Neural progenitor cell (in vitro differentiated cells): ENCODE measurements around the gene ODAD4. TPM values are rescaled to one million over a fixed set of nuclear protein-coding genes. Genes with fewer than 3 reads are reported as not detected.

Experiments
- DNase-seq: peaks from one replicate; pipeline ENCODE4 v3.0.0-alpha.2; 2016; ENCODE audit warnings: low spot score
- H2AFZ ChIP-seq: fragments of 200-600 bp; sonication (generic); replicated peaks from 2 replicates; pipeline ENCODE4 v1.6.1; 2016; ENCODE audit warnings: antibody characterized with exemption
- H3F3A ChIP-seq: fragments of 200-600 bp; sonication (generic); 2 replicates; pipeline ENCODE4 v1.6.1; 2016; ENCODE audit warnings: antibody characterized with exemption, low read depth
- H3K27ac ChIP-seq: fragments of 200-600 bp; sonication (generic); 2 replicates; pipeline ENCODE4 v1.5.1; 2016; ENCODE audit warnings: mild to moderate bottlenecking
- H3K27me3 ChIP-seq: fragments of 200-600 bp; sonication (generic); 2 replicates; pipeline ENCODE4 v1.6.1; 2016; ENCODE audit warnings: mild to moderate bottlenecking, moderate library complexity
- H3K36me3 ChIP-seq: fragments of 200-600 bp; sonication (generic); 2 replicates; pipeline ENCODE4 v1.5.1; 2016
- H3K4me1 ChIP-seq: fragments of 200-600 bp; sonication (generic); 2 replicates; pipeline ENCODE4 v1.6.1; 2016; ENCODE audit warnings: mixed run types
- H3K4me2 ChIP-seq: fragments of 200-600 bp; sonication (generic); 2 replicates; pipeline ENCODE4 v1.6.1; 2016
- H3K4me3 ChIP-seq: fragments of 200-600 bp; sonication (generic); 2 replicates; pipeline ENCODE4 v1.5.1; 2016
- H3K79me2 ChIP-seq: fragments of 200-600 bp; sonication (generic); 2 replicates; pipeline ENCODE4 v1.6.1; 2016; ENCODE audit warnings: low read depth
- H3K9ac ChIP-seq: fragments of 200-600 bp; sonication (generic); 2 replicates; pipeline ENCODE4 v1.6.1; 2016
- H3K9me3 ChIP-seq: fragments of 200-600 bp; sonication (generic); 2 replicates; pipeline ENCODE4 v1.5.1; 2016; ENCODE audit warnings: low read depth
- H4K20me1 ChIP-seq: fragments of 200-600 bp; sonication (generic); 2 replicates; pipeline ENCODE4 v1.6.1; 2016; ENCODE audit warnings: low read depth
- H3K27ac Mint-ChIP-seq: 3 replicates; pipeline ENCODE4 v1.8.0; 2021; ENCODE audit warnings: mixed read lengths
- H3K27me3 Mint-ChIP-seq: 2 replicates; pipeline ENCODE4 v1.8.0; 2022; ENCODE audit warnings: low read depth, mild to moderate bottlenecking, inconsistent platforms, moderate library complexity, mixed read lengths; ENCODE audit not compliant: insufficient read depth
- H3K36me3 Mint-ChIP-seq: 3 replicates; pipeline ENCODE4 v1.8.0; 2021; ENCODE audit warnings: mixed read lengths
- H3K4me1 Mint-ChIP-seq: 3 replicates; pipeline ENCODE4 v1.8.0; 2021; ENCODE audit warnings: mixed read lengths
- H3K4me3 Mint-ChIP-seq: 3 replicates; pipeline ENCODE4 v1.8.0; 2021; ENCODE audit warnings: mild to moderate bottlenecking, moderate library complexity, mixed read lengths
- H3K9me3 Mint-ChIP-seq: 3 replicates; pipeline ENCODE4 v1.8.0; 2020; ENCODE audit warnings: mixed read lengths
- CTCF ChIP-seq: fragments of 200-600 bp; sonication (generic); IDR thresholded peaks from 2 replicates; pipeline ENCODE4 v1.5.1; 2017; ENCODE audit warnings: antibody characterized with exemption, mild to moderate bottlenecking
- EZH2 ChIP-seq: fragments of 200-600 bp; sonication (generic); IDR thresholded peaks from 2 replicates; pipeline ENCODE4 v1.6.1; 2017; ENCODE audit warnings: antibody characterized with exemption, mild to moderate bottlenecking, moderate library complexity
- EZH2phosphoT487 ChIP-seq: fragments of 200-600 bp; sonication (generic); IDR thresholded peaks from 2 replicates; pipeline ENCODE4 v1.6.1; 2017; ENCODE audit warnings: antibody characterized with exemption
- total RNA-seq: library from RNA; depleted of rRNA; stranded (reverse); fragments of >200 nt; gene quantifications from 2 replicates; pipeline ENCODE4 v1.2.3, GENCODE V29; 2015; ENCODE audit warnings: low replicate concordance

ODAD4 gene
- total RNA-seq, 1 donor from 2014 or later = 4.1 TPM

- Mint-ChIP-seq H3K27me3 (peaks cover 5% of the 10 kb centered on the region), H3K27ac (no peak overlapping the region), H3K4me1 (peaks cover 3% of the 10 kb centered on the region), H3K4me3 (no peak overlapping the region), H3K36me3 (peaks cover 42% of the 10 kb centered on the region), H3K9me3 (no peaks in the 10 kb centered on the region)
- H3K27ac ChIP-seq = no peak overlapping the region
- no peaks in the 10 kb centered on the region for H4K20me1 ChIP-seq
- no peak overlapping the region for H3K9ac ChIP-seq
- no peaks in the 10 kb centered on the region for H3K4me1 ChIP-seq
- no peak overlapping the region for H3K4me2 ChIP-seq
- no peaks in the 10 kb centered on the region for H3K9me3 ChIP-seq
- no peak overlapping the region for H2AFZ ChIP-seq
- TF ChIP-seq EZH2phosphoT487 (no peak), CTCF (no peak), EZH2 (no peak)
- H3K27me3 ChIP-seq = no peaks in the 10 kb centered on the region
- H3F3A ChIP-seq = peaks cover 4% of the 10 kb centered on the region
- H3K79me2 ChIP-seq = no peaks in the 10 kb centered on the region
- H3K36me3 ChIP-seq = peaks cover 19% of the 10 kb centered on the region
- no peak for DNase-seq
- H3K4me3 ChIP-seq = no peak overlapping the region
These were observed 54.0 kb downstream of the ODAD4 start for GRCh38 chr17:41984454-41984853.

- no peak overlapping the region for H3K9ac ChIP-seq
- no peaks in the 10 kb centered on the region for H3K9me3 ChIP-seq
- no peaks in the 10 kb centered on the region for H3K9me3 Mint-ChIP-seq
- no peaks in the 10 kb centered on the region for H4K20me1 ChIP-seq
- no peak overlapping the region for H3K4me3 Mint-ChIP-seq
- peaks cover 3% of the 10 kb centered on the region for H3K4me1 Mint-ChIP-seq
- H3K4me2 ChIP-seq = no peak overlapping the region
- H3K27ac Mint-ChIP-seq = no peak overlapping the region
- H3K27me3 ChIP-seq = no peaks in the 10 kb centered on the region
- peaks cover 4% of the 10 kb centered on the region for H3F3A ChIP-seq
- peaks cover 3% of the 10 kb centered on the region for H3K27me3 Mint-ChIP-seq
- no peaks in the 10 kb centered on the region for H3K4me1 ChIP-seq
- H3K36me3 ChIP-seq = peaks cover 27% of the 10 kb centered on the region
- no peak for DNase-seq
- H3K27ac ChIP-seq = no peak overlapping the region
- no peaks in the 10 kb centered on the region for H3K79me2 ChIP-seq
- no peak overlapping the region for H3K4me3 ChIP-seq
- no peak overlapping the region for H2AFZ ChIP-seq
- TF ChIP-seq EZH2 = no peak
- no peak for TF ChIP-seq CTCF
- no peak for TF ChIP-seq EZH2phosphoT487
- peaks cover 33% of the 10 kb centered on the region for H3K36me3 Mint-ChIP-seq
These were observed 55.5 kb downstream of the ODAD4 start for GRCh38 chr17:41985919-41986318.

- Histone ChIP-seq H3K27me3 (no peaks in the 10 kb centered on the region), H3K9me3 (no peaks in the 10 kb centered on the region), H2AFZ (no peak overlapping the region), H4K20me1 (no peaks in the 10 kb centered on the region), H3K4me2 (no peak overlapping the region), H3K9ac (no peak overlapping the region), H3K36me3 (peaks cover 24% of the 10 kb centered on the region), H3K4me3 (no peak overlapping the region), H3K4me1 (no peaks in the 10 kb centered on the region), H3K27ac (no peak overlapping the region), H3K79me2 (no peaks in the 10 kb centered on the region), H3F3A (peaks cover 4% of the 10 kb centered on the region)
- Mint-ChIP-seq H3K27me3 (peaks cover 3% of the 10 kb centered on the region), H3K27ac (no peak overlapping the region), H3K36me3 (peaks cover 33% of the 10 kb centered on the region), H3K9me3 (no peaks in the 10 kb centered on the region), H3K4me3 (no peak overlapping the region), H3K4me1 (peaks cover 3% of the 10 kb centered on the region)
- TF ChIP-seq CTCF = no peak
- TF ChIP-seq EZH2phosphoT487 = no peak
- TF ChIP-seq EZH2 = no peak
- no peak for DNase-seq
These were observed 56.2 kb downstream of the ODAD4 start for GRCh38 chr17:41986634-41987033.
